ENCODE measurements around the gene DPH2.

DNA sequence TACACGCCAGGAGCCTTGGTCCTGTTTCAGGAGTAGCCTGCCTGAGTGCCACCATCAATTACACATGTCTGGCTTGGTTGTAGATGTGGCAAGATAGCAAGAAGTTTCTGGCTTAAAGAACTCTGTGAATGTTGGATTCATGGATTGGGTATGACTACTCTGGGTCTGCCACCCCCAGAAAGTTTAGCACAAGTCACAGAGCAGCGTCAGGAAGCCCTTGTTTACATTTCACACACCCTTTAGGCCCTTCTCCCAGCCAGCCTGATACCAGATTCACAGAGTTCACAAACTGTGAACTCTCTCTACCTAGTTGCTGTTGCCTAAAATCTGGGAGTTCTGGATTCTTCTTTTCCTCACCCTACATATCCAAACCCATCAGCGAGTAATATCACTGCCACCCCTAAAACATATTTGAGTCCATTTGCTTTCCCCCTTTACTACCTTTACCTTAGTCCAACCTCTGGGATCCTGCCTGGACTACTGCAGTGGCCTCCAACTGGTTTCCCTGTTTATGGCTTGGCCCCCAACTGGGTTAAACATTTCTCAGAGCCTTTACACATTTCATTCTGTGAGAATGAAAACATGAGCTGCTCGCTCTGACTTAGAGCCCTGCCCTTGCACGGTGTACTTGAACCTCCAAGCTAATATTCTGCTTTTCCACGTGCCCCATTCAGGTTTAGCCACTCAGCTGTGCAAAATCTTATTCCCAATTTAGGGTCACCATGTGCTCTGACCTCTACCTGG is 17.5 kb downstream of the DPH2 start:
- TF ChIP-seq, protein P1, sequence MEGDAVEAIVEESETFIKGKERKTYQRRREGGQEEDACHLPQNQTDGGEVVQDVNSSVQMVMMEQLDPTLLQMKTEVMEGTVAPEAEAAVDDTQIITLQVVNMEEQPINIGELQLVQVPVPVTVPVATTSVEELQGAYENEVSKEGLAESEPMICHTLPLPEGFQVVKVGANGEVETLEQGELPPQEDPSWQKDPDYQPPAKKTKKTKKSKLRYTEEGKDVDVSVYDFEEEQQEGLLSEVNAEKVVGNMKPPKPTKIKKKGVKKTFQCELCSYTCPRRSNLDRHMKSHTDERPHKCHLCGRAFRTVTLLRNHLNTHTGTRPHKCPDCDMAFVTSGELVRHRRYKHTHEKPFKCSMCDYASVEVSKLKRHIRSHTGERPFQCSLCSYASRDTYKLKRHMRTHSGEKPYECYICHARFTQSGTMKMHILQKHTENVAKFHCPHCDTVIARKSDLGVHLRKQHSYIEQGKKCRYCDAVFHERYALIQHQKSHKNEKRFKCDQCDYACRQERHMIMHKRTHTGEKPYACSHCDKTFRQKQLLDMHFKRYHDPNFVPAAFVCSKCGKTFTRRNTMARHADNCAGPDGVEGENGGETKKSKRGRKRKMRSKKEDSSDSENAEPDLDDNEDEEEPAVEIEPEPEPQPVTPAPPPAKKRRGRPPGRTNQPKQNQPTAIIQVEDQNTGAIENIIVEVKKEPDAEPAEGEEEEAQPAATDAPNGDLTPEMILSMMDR (IDR thresholded peaks at IDR 0.05), result no peak
- no peak for TF ChIP-seq POLR2AphosphoS5 (IDR thresholded peaks at IDR 0.05)

Measured in breast epithelium (tissue), 3 donors.